ENCODE measurements around the gene POLR3F.

Gene POLR3F

DNA sequence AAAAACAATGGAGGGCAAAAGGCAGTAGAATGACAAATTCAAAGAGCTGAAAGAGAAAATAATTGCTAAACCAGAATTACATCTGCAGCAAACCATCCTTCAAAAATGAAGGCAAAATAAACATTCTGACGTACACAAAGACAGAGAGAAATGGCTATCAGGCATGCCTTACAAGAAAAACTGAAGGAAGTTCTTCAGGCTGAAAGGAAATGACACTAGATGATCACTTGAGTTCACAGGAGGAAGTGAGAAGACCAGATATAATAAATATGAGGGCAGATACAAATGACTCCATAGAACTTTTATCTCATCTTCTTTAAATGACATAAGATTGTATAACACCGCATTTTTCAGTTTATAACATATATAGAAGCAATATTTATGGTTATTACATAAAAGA is 30.3 kb upstream of the POLR3F start:
- TF ChIP-seq ZFX (IDR thresholded peaks at IDR 0.05) (no peak), CTCF (conservative IDR thresholded peaks at IDR 0.05) (no peak)
- H3K27ac ChIP-seq = no peak overlapping the region

DNA sequence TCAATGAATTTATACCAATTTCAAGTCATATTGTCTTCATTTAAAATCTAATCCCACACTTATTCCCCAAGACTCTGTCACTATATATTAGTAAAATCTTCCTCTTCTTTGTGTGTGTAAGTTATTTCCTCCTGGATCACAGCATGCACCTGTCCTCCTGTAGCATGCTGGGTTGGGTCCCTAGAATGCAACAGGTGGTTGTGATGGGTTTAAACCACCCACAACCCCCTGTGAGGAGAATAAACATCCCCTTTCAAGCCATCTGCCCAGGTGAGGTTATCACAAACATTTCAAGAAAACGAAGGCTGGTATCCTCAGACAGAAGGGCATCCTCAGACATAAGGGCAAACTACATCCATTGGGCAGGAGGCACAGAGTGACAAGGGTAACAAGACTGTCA is 26.8 kb upstream of the POLR3F start:
- TF ChIP-seq ZFX (IDR thresholded peaks at IDR 0.05) (no peak), CTCF (conservative IDR thresholded peaks at IDR 0.05) (no peak)

DNA sequence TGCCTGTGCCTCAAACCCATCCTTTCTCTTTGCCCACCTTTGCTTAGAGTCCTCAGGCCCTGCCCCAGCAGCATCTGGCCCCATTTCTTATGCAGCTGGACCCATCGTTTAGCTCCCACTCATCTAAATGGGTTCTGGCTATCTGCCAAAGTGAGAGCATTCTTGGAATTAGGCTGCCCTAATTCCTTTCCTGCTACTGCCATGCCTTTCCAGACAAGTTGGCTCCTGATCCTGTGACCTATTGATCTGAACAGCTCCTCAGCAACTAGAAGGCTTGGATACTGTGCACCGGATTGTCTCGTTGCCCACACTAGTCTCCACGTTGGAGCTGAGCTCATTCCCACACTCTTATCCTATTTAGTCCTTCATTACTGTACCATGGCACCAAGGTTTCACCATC is 23.3 kb upstream of the POLR3F start:
- TF ChIP-seq CTCF (conservative IDR thresholded peaks at IDR 0.05) = no peak
- TF ChIP-seq ZFX (IDR thresholded peaks at IDR 0.05) = no peak
- H3K27ac ChIP-seq = no peak overlapping the region

More for the DNA sequence above, 26.8 kb upstream of the POLR3F start:
- H3K27ac ChIP-seq = no peak overlapping the region

GRCh38 chr20:18456600-18456999 is 10.6 kb upstream of the POLR3F start:
- no peak for TF ChIP-seq ZFX (IDR thresholded peaks at IDR 0.05)
- no peak for TF ChIP-seq CTCF (conservative IDR thresholded peaks at IDR 0.05)
- H3K27ac ChIP-seq = no peak overlapping the region

- H3K27ac ChIP-seq = no peak overlapping the region
- TF ChIP-seq CTCF (conservative IDR thresholded peaks at IDR 0.05) = no peak
- no peak for TF ChIP-seq ZFX (IDR thresholded peaks at IDR 0.05)
Observed at GRCh38 chr20:18465536-18466200, 1.5 kb upstream of the POLR3F start.

DNA sequence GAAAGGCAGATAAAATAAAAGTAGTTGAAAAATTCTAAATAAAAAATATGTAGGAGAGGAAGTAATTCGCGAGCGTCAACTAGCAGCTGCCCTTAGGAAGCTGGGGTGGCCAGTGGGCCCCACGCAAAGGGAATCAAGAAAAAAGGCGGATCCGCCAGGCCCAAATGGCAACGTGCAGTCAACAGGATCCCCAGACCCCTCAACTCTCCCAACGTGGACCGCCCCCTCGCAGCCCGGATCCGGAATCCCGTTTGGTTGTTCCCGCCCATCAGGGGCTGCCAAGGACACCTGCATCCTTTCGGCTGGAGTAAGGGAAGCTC is 656 bp upstream of the POLR3F start:
- peak overlapping the region; percentile 87 for H3K27ac ChIP-seq
- TF ChIP-seq ZFX (IDR thresholded peaks at IDR 0.05) = no peak
- no peak for TF ChIP-seq CTCF (conservative IDR thresholded peaks at IDR 0.05)

DNA sequence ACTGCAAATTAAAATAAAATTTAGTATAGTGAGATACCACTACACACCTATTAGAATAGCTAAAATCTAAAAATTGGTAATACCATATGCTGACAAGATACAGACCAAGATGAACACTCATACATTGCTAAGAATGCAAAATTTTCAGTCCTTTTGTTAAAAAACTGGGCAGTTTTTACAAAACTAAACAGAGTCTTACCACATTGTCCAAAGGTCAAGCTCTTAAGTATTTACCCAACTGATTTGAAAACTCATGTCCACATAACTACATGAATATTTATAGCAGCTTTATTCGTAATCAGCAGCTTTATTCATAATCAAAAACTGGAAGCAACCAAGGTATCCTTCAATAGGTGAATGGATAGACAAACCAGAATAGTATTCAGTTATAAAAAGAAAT is 10.0 kb downstream of the POLR3F start:
- TF ChIP-seq ZFX (IDR thresholded peaks at IDR 0.05) = no peak
- TF ChIP-seq CTCF (conservative IDR thresholded peaks at IDR 0.05) = no peak

More for the DNA sequence above, 10.0 kb downstream of the POLR3F start:
- H3K27ac ChIP-seq = no peak overlapping the region

All from C4-2B (cell line).